GM12873 (cell line): ENCODE measurements around the gene RBL2.

Experiments
- TF ChIP-seq, protein P1 (sequence below): IDR thresholded peaks from 2 replicates; pipeline ENCODE4 v1.5.1; 2012; ENCODE audit warnings: low read depth, mild to moderate bottlenecking, moderate library complexity, low read length, control low read depth; ENCODE audit not compliant: insufficient read depth; ENCODE audit errors: missing control alignments

RBL2 gene

GRCh38 chr16:53501216-53501859, 67.1 kb downstream of the RBL2 start:
- TF ChIP-seq, protein P1, sequence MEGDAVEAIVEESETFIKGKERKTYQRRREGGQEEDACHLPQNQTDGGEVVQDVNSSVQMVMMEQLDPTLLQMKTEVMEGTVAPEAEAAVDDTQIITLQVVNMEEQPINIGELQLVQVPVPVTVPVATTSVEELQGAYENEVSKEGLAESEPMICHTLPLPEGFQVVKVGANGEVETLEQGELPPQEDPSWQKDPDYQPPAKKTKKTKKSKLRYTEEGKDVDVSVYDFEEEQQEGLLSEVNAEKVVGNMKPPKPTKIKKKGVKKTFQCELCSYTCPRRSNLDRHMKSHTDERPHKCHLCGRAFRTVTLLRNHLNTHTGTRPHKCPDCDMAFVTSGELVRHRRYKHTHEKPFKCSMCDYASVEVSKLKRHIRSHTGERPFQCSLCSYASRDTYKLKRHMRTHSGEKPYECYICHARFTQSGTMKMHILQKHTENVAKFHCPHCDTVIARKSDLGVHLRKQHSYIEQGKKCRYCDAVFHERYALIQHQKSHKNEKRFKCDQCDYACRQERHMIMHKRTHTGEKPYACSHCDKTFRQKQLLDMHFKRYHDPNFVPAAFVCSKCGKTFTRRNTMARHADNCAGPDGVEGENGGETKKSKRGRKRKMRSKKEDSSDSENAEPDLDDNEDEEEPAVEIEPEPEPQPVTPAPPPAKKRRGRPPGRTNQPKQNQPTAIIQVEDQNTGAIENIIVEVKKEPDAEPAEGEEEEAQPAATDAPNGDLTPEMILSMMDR = no peak

DNA sequence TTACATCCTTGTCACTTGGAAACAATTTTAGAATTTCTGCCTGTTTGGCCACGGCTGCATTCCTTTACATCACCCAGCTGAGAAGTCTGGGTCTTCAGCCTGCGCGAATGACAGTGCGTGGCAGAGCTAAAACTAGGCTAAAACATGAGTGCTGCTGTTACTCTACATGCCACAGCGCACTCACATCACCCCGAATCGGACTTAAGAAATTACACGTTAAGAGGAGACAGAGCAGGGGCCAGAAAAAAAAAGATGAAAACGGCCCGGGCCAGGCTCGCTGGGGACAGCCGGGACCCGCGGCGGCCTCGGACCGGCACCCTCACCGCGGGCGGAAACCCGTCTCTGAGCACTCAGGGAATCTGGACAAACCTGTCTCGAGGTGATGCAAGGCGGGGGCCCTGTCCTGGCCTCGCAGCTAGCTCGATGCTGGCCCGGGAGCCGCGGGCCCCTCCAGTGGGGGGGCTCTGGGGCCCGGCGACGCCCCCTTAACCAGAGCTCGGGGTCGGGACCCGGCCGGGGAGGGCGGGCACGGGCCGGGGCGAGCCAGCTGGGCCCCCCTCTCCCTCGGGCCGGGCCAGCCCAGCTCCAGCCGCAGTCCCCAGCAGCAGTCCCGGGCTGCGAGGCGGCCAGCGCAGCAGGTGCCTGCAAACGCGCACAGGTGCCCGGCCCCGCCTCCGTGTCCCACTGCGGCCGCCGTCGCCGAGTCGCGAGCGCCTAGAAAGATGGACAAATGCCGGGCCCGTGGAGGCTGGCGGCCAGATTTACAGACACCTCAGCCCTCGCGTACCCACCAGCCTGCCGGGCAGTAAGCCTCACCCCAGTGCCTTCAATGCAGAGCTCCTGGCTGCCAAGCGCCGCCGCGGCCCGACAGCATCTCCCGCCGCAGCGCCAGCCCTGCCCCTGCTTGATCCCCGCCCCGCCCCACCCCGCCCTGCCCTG, 68.3 kb downstream of the RBL2 start, which contains the start of gene AKTIP:
TSS of gene AKTIP (minus strand) at position 879 of the 939 bp plus-strand sequence. CDS start 2,950 bp downstream, outside the sequence.
- TF ChIP-seq, protein P1 = no peak

- TF ChIP-seq, protein P1 = no peak
These were observed 69.1 kb downstream of the RBL2 start for GRCh38 chr16:53503270-53503923.

DNA sequence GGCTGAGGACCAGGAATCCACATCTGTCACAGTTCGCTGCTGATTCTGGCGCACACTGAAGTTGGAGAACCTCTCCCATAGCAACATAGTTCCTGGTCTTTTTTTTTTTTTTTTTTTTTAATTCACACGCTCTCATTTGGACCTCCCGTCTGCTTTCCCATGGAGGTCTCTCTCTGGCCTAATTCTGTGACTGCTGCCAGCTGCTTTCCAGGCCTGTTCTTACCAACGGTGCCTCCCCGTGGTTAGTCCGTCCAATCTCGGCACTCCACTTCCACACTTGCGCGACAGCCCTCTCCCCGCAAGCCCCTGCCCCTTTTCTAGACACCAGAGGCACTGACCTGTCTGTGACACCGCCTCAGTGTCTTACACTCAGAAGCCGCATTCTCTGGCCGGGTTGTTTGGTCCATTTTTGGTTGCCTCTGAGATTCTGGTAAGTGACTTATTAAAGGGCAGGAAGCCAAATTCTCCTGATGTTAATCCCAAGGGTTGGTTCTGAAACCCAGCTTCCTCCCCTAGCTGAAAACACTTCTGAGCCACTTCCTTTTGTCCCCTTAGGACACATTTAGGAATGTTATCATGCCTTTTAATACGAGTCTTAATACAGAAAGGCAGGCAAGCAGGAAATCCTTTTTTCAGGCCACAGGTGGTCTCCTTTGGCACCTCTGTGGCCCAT, 69.9 kb downstream of the RBL2 start:
- TF ChIP-seq, protein P1 = peak; percentile 18

- TF ChIP-seq, protein P1 = no peak
These were observed 70.4 kb downstream of the RBL2 start for GRCh38 chr16:53504665-53505064.

DNA sequence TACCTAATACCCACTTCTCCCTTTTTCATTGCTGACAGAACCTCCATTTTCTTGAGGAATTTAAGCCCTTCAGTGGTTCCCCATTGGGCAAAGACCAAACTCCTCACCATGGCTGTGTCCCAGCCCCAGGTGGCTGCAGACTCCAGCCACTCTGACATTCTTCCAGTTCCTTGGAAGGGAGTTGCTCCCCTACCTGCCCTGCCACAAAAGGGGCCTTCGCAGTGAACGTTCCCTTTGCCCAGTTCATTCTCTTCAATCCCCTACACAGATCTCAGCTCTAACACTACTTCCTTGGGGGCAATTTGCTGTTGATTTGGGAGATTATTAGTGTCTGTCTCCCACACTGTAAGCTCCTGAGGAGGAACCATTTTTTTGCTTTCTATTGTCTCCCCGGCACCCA, 72.0 kb downstream of the RBL2 start:
- TF ChIP-seq, protein P1 = no peak
